ENCODE measurements around the gene OR8B8.
"Not testable (repeated sequence)": the region's sequence is repeated elsewhere in the genome, so short reads cannot be mapped to it uniquely, and the experiment has no call there.

OR8B8 gene

DNA sequence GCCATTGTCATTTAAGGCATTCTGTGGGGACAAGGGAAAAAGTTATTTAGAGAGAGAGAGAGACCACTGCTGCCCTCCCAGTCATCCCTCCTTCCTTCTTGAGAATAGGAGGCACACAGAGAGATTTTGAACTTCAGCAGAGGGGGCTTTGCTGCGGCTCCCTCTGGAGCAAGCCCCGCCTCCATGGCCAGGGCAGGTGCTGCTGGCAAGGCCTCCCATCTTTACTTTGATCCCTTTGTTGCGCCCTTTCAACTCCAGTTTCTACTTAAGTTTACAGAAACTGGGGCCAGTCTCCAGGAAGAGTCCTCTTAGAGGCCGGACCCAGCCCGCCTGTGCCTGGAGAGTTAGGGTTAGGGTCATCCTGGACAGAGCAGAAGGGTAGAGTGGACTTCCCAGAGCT lies 4.4 kb downstream of the OR8B8 start:
- DNase-seq, result no peak

GRCh38 chr11:124440608-124441007 lies 4.9 kb downstream of the OR8B8 start:
- DNase-seq, result no peak

- DNase-seq, result no peak
Measured at GRCh38 chr11:124434699-124435098, 10.8 kb downstream of the OR8B8 start.

DNA sequence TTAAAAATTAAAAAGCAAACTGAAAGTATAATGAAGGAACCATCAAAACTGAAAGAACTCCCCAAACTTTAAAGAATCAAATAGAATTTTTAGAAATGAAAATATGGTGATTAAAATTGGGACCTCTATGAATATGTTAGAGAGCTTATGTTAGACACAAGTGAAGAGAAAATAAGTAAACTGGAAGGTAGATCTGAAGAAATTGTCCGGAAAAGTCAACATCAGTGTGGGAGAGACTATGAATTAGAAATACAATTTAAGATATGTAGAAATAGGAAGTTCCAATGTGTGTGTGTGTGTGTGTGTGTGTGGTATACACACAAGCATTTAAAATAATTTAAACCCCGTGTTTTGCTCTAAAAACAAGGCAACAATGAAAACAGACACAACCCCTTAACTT lies 15.9 kb downstream of the OR8B8 start:
- DNase-seq, result no peak

- no peak for DNase-seq
Measured at GRCh38 chr11:124424384-124424921, 21.0 kb downstream of the OR8B8 start, which contains the start of gene OR8B4. OR8B4 (minus strand) TSS chr11:124424871; CDS start chr11:124424871, 0 bp downstream.

DNA sequence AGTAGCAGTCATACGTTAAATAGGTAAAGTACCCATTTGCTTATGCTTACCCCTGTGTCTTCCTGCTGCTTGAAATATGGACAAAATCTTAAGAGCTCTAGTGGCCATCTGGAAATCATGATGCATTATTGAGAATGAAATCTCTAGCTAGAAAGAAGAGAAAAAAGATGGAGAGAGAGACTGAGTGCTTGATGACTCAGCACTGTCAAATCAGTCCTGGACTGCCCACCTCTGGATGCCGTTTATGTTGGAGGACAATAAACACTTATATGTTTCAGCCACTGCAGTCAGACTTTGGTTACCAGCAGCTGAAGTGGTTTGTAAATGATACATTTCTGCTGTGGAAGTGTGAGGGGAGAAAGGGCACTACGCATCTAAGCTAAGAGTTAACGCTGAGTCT lies 24.5 kb downstream of the OR8B8 start:
- DNase-seq, result no peak

DNA sequence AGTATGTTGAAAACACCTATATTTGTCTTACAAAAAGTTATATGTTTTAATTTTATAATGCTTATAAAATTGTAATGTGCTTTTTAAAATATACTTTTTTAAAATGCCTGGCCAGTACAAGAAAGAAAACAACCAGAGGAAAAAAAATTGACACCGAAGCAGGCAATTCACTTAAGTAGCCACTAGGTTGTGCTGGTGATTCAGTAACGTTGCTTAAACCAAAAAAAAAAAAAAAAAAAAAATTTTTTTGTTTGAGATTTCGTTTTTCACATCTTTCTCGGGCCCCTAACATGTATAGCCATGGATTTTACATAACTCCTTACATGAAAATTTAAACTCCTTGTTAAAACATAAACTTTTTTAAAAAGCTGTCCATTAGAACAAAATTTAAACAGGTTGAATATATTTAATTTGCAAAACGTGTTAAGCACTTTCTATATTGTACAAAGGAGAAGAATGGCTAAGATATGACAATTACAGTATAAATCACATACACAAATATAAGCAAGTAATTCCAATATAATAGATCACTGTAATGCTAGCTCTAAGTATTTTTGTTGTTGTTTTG lies 30.1 kb downstream of the OR8B8 start:
- DNase-seq, result no peak

DNA sequence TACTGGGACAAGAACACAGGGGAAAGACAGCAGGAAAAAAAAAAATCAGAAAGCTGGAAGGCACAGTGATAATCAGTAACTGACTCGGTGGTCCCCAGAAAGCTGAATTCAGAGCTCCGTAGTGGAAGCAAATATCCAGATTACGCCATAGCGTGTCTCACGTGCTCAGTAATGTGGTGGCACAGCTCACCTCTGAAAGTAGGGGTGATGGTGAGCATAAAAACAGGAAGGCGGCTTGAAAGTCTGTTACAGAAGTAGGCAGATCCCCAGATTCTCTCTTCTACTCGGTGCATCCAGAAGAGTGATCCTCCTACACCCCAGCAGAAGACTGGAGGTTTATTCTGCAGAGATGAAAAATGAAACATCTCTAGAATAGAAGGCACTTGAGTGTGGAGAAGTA lies 35.6 kb downstream of the OR8B8 start:
- DNase-seq, result no peak

- no peak for DNase-seq
Measured at GRCh38 chr11:124405581-124405980, 39.9 kb downstream of the OR8B8 start.

GRCh38 chr11:124403186-124403585 lies 42.3 kb downstream of the OR8B8 start:
- DNase-seq, result not testable (repeated sequence)

GRCh38 chr11:124402326-124402922 lies 43.1 kb downstream of the OR8B8 start:
- peak; percentile 10 to 15 for DNase-seq

DNA sequence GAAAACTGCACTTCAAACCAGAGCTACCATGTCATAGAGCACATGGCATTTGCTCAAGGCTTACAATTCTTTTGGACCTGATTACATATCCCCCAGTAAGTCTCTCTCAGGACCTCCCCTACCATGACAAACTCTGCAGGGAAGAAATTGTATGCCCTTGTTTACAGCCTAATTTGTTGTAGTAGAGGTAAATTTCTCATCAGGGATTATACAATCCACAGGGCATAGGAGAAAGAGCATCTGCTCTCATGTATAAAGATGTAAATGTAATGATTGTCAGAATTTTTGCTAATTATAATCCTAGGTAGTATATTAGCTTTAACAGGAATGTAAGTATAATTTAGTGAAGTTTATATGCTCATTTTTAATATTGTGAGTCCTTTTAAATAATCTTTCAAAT lies 46.6 kb downstream of the OR8B8 start, which contains the start of gene OR8B3:
OR8B3 (minus strand) TSS at position 101 of the 400 bp plus-strand sequence. CDS start 1,673 bp downstream, outside the sequence.
- no peak for DNase-seq

GRCh38 chr11:124396847-124397246 lies 48.6 kb downstream of the OR8B8 start:
- DNase-seq, result not testable (repeated sequence)

DNA sequence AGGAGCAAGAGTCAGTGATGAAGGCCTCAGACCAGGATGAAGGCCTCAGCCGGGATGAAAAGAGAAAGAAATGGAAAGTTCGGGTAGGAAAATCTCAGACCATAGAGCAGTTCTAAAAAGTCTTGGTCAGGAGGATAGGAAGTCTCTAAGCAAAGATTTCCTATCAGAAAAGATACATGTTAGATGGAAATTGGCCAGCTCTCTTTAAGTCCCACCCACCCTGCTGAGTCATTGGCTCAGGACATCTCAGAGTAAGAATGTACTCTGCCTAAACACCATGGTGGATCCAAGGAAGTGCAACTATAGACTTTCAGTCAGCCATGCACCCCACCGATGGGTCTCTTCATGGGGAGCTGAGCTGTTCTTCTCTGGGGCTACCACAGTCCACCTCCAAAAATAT lies 51.1 kb downstream of the OR8B8 start:
- DNase-seq, result no peak
